ENCODE measurements around the gene OR2AT4.

Gene OR2AT4

DNA sequence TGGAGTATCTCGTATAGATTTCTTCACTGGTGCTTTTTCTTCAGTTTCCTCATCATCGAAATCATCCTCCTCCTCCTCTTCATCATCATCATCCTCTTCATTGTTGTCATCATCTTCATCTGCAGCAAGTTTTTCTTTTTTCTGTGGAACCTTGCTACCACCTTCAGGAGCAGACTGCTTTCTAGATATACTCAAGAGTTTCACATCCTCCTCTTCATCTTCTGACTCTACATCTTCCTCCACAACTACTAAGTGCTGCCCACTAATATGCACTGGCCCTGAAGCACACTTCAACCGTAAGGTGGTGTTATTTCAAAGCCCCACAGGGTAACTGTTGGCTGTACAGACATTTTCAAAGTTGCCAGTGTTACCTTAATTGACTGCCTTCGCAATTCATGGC lies 17.1 kb downstream of the OR2AT4 start:
- TF ChIP-seq, protein P1, sequence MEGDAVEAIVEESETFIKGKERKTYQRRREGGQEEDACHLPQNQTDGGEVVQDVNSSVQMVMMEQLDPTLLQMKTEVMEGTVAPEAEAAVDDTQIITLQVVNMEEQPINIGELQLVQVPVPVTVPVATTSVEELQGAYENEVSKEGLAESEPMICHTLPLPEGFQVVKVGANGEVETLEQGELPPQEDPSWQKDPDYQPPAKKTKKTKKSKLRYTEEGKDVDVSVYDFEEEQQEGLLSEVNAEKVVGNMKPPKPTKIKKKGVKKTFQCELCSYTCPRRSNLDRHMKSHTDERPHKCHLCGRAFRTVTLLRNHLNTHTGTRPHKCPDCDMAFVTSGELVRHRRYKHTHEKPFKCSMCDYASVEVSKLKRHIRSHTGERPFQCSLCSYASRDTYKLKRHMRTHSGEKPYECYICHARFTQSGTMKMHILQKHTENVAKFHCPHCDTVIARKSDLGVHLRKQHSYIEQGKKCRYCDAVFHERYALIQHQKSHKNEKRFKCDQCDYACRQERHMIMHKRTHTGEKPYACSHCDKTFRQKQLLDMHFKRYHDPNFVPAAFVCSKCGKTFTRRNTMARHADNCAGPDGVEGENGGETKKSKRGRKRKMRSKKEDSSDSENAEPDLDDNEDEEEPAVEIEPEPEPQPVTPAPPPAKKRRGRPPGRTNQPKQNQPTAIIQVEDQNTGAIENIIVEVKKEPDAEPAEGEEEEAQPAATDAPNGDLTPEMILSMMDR (IDR thresholded peaks at IDR 0.05; ENCODE audit: low read depth, low read length, missing control alignments): no peak
- no peak overlapping the region for H3K4me3 ChIP-seq (replicated peaks; ENCODE audit: low read depth, low read length)
- no peak for DNase-seq (ENCODE audit: extremely low read depth, low read depth)

DNA sequence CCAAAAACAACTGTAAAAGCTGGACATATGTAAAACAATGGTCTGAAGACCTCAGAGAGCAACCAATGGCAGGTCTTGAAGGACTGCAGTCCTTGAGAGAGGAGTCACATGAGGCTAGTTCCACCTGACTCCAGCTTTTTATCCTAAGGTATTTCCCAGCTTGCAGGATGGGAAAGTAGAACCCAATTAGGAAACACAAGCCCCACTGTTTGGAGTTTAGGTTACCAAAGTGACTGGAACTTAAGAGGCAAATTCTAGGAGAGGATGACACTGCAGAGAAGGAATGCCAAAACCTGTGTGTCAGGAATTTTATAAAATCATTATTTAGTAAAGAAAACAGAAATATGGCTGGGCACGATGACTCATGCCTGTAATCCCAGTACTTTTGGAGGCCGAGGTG lies 18.4 kb downstream of the OR2AT4 start:
- DNase-seq (ENCODE audit: extremely low read depth, low read depth): no peak
- no peak overlapping the region for H3K4me3 ChIP-seq (replicated peaks; ENCODE audit: low read depth, low read length)
- TF ChIP-seq, protein P1 (IDR thresholded peaks at IDR 0.05; ENCODE audit: low read depth, low read length, missing control alignments): no peak

DNA sequence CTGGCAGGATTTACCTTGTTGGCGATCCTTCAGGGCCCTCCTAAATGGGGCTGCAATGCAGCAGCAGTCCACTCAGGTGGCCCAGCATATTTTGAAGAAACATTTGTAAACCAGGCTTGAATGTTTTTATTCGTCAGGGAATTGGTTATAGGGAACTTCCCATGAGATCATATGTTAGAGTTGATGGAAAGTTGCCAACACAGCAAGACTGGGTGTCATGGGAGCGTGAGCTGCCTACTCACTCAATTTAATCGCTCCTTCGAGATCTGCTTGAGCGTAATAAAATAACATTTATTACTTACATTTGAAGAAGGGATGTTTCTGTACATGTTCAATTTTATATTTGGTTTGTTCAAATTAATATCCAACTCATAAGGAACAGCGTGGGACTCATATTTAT lies 19.4 kb downstream of the OR2AT4 start:
- no peak overlapping the region for H3K4me3 ChIP-seq (replicated peaks; ENCODE audit: low read depth, low read length)
- DNase-seq (ENCODE audit: extremely low read depth, low read depth): no peak
- TF ChIP-seq, protein P1 (IDR thresholded peaks at IDR 0.05; ENCODE audit: low read depth, low read length, missing control alignments): no peak

DNA sequence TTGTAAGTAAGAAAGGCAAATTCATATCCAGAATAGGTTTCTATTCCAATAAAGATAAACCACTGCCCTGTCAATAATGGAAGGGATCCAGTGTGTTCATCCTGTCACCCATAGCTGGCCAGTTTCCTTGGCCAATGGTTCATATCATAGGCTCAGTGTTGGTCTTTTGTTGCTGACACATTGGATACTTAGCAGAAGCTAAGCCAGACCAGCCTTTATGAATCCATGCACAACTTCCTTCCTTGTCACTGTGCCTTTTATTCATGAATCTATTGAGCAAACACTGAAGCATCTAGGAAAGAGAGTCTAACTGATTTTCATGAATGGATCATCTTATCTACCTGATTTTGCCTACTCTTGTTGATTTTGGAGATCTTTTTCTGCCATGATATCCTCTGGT lies 20.0 kb downstream of the OR2AT4 start:
- H3K4me3 ChIP-seq (replicated peaks; ENCODE audit: low read depth, low read length): no peak overlapping the region
- DNase-seq (ENCODE audit: extremely low read depth, low read depth): no peak
- TF ChIP-seq, protein P1 (IDR thresholded peaks at IDR 0.05; ENCODE audit: low read depth, low read length, missing control alignments): no peak

DNA sequence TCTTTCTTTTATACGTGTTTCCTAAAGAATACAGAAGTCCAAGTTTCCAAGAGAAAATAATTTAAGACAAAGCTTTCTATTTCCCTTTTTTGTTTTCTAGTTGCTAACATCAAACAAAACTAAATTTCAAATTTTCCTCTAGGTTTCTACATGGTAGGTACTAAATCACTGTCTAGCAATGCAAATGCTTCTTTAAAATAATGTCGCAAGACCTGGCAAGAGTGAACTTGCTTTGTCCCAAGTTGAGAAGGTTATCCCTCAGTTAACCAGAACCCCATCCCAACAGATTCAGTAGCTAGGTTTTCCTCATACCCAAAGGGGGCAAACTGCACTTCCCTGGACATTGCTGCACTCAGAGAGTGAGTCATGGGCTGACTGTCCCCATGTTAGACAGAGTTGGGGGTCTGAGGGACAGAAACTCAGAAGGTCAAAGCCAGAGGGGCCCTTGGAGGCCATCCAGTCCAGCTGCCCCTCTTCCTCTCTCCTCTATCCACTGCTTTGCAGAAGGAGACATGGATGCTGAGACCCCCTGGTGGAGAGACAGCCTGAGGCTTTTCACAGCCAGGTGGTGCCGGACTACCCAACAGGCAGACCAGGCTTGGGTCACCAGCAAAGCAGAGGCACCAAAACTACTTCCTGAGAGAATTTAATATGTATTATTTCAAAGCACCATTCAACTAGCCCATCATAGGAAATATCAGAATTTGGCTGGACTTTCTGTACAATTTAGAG lies 23.1 kb downstream of the OR2AT4 start:
- DNase-seq (ENCODE audit: extremely low read depth, low read depth): no peak
- no peak overlapping the region for H3K4me3 ChIP-seq (replicated peaks; ENCODE audit: low read depth, low read length)
- TF ChIP-seq, protein P1 (IDR thresholded peaks at IDR 0.05; ENCODE audit: low read depth, low read length, missing control alignments): peak; percentile 18

DNA sequence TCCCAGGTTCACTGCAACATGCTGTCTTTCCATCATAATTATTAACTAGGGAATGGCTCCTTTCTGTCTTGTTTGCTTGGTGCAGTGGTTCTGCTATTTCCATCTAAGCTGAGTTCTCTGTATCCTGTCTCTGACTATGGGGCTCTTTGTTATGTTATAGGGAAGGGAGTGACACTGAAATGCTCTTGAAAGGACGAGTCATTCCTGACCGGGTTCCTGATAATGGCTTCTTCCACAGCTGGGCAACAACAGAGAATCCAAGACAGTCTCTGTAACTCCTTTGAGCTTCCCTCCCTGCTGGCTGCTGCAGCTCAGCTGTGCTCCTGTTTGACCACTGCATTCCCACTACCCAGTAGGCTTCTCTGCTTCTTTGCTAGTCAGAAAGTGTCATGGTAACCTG lies 24.1 kb downstream of the OR2AT4 start:
- DNase-seq (ENCODE audit: extremely low read depth, low read depth): no peak
- H3K4me3 ChIP-seq (replicated peaks; ENCODE audit: low read depth, low read length): no peak overlapping the region
- TF ChIP-seq, protein P1 (IDR thresholded peaks at IDR 0.05; ENCODE audit: low read depth, low read length, missing control alignments): no peak

DNA sequence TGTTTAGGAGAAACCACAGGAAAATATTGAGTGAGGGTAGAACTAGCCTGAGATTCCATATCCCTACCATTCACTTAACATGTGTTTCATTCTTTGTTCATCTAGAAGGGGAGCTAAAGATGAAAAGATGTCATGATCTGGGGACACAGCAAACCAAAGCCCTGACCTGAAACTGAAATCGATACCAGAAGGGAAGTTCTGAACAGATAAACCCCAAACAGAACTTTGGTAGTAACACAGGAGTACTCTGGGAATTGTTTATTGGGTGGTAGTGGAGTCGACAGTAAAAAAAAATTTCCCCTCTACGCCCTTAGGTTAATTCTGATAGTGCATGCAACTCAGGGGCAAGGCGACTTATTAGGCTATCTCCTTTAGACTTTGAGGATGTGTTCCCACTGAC lies 27.2 kb downstream of the OR2AT4 start:
- DNase-seq (ENCODE audit: extremely low read depth, low read depth): no peak
- H3K4me3 ChIP-seq (replicated peaks; ENCODE audit: low read depth, low read length): no peak overlapping the region
- TF ChIP-seq, protein P1 (IDR thresholded peaks at IDR 0.05; ENCODE audit: low read depth, low read length, missing control alignments): no peak
